Measurements from ENCODE around the gene ZNF219. TPM values are rescaled to one million over a fixed set of nuclear protein-coding genes. Genes with fewer than 3 reads are reported as not detected.

Gene ZNF219
- total RNA-seq, 2 experiments from 2014 or later: 9.8 to 15.5 TPM

GRCh38 chr14:21118933-21119332 is 20.5 kb upstream of the ZNF219 start:
- no peak for DNase-seq (ENCODE audit: low spot score)
- Histone ChIP-seq H2AFZ (ENCODE audit: low read length) (no peak overlapping the region), H3K36me3 (ENCODE audit: insufficient read depth, low read length) (no peaks in the 10 kb centered on the region), H4K20me1 (ENCODE audit: insufficient read depth, low read length) (no peaks in the 10 kb centered on the region), H3K4me1 (ENCODE audit: insufficient read depth, low read length, poor library complexity, severe bottlenecking) (no peaks in the 10 kb centered on the region), H3K9me3 (ENCODE audit: low read length) (no peaks in the 10 kb centered on the region), H3K4me2 (ENCODE audit: low read length) (no peak overlapping the region), H3K27ac (ENCODE audit: low read depth, low read length, poor library complexity, severe bottlenecking) (no peak overlapping the region), H3K79me2 (ENCODE audit: insufficient read depth, low read depth, low read length) (no peaks in the 10 kb centered on the region), H3K9me2 (ENCODE audit: insufficient read depth, low read length) (no peaks in the 10 kb centered on the region), H3K4me3 (ENCODE audit: low read depth, low read length, poor library complexity, severe bottlenecking) (no peak overlapping the region)
- ChIA-PET CTCF (ENCODE audit: unreplicated experiment) (no interaction called here), POLR2A (interaction anchor here (0.6 to 1.1 kb wide), 2 partner anchors 20 to 153 kb away, joined by 4 to 11 read pairs; no protein-coding TSS in a partner anchor)
- TF ChIP-seq CTCF (conservative IDR thresholded peaks at IDR 0.05; ENCODE audit: low read length) (no peak), EZH2phosphoT487 (IDR thresholded peaks at IDR 0.05; ENCODE audit: borderline replicate concordance, low read depth, low read length) (no peak)
- intact Hi-C loops (cut with micrococcal nuclease; ENCODE audit: unreplicated experiment): no loop called here
- no TSS peak for BruUV-seq (replicated peaks)

- ChIA-PET POLR2A (interaction anchor here (1.0 to 1.6 kb wide), 2 partner anchors 10 to 98 kb away, joined by 3 read pairs; no protein-coding TSS in a partner anchor), CTCF (ENCODE audit: unreplicated experiment) (no interaction called here)
- intact Hi-C loops (cut with micrococcal nuclease; ENCODE audit: unreplicated experiment): no loop called here
- H3K4me1 ChIP-seq (ENCODE audit: insufficient read depth, low read length, poor library complexity, severe bottlenecking): peaks cover 11% of the 10 kb centered on the region
- H3K27ac ChIP-seq (ENCODE audit: low read depth, low read length, poor library complexity, severe bottlenecking): no peak overlapping the region
- H3K36me3 ChIP-seq (ENCODE audit: insufficient read depth, low read length): no peaks in the 10 kb centered on the region
- no peaks in the 10 kb centered on the region for H3K9me3 ChIP-seq (ENCODE audit: low read length)
- no TSS peak for BruUV-seq (replicated peaks)
- H3K4me2 ChIP-seq (ENCODE audit: low read length): no peak overlapping the region
- no peak for DNase-seq (ENCODE audit: low spot score)
- no peak overlapping the region for H2AFZ ChIP-seq (ENCODE audit: low read length)
- H3K79me2 ChIP-seq (ENCODE audit: insufficient read depth, low read depth, low read length): no peaks in the 10 kb centered on the region
- no peak overlapping the region for H3K4me3 ChIP-seq (ENCODE audit: low read depth, low read length, poor library complexity, severe bottlenecking)
- no peaks in the 10 kb centered on the region for H4K20me1 ChIP-seq (ENCODE audit: insufficient read depth, low read length)
- TF ChIP-seq EZH2phosphoT487 (IDR thresholded peaks at IDR 0.05; ENCODE audit: borderline replicate concordance, low read depth, low read length) (no peak), CTCF (conservative IDR thresholded peaks at IDR 0.05; ENCODE audit: low read length) (no peak)
- H3K9me2 ChIP-seq (ENCODE audit: insufficient read depth, low read length): no peaks in the 10 kb centered on the region
Measured at GRCh38 chr14:21113369-21113768, 14.9 kb upstream of the ZNF219 start.

GRCh38 chr14:21112255-21112654 is 13.8 kb upstream of the ZNF219 start:
- ChIA-PET CTCF (ENCODE audit: unreplicated experiment) (no interaction called here), POLR2A (interaction anchor here (0.5 to 1.6 kb wide), 2 partner anchors 73 to 97 kb away, joined by 3 read pairs; no protein-coding TSS in a partner anchor)
- H3K4me1 ChIP-seq (ENCODE audit: insufficient read depth, low read length, poor library complexity, severe bottlenecking): peaks cover 11% of the 10 kb centered on the region
- no peak overlapping the region for H3K4me3 ChIP-seq (ENCODE audit: low read depth, low read length, poor library complexity, severe bottlenecking)
- H3K27ac ChIP-seq (ENCODE audit: low read depth, low read length, poor library complexity, severe bottlenecking): no peak overlapping the region
- BruUV-seq (replicated peaks): no TSS peak
- H3K4me2 ChIP-seq (ENCODE audit: low read length): no peak overlapping the region
- intact Hi-C loops (cut with micrococcal nuclease; ENCODE audit: unreplicated experiment): no loop called here
- no peaks in the 10 kb centered on the region for H3K9me3 ChIP-seq (ENCODE audit: low read length)
- no peaks in the 10 kb centered on the region for H3K79me2 ChIP-seq (ENCODE audit: insufficient read depth, low read depth, low read length)
- TF ChIP-seq CTCF (conservative IDR thresholded peaks at IDR 0.05; ENCODE audit: low read length): no peak
- no peak for TF ChIP-seq EZH2phosphoT487 (IDR thresholded peaks at IDR 0.05; ENCODE audit: borderline replicate concordance, low read depth, low read length)
- H2AFZ ChIP-seq (ENCODE audit: low read length): no peak overlapping the region
- DNase-seq (ENCODE audit: low spot score): no peak
- H3K36me3 ChIP-seq (ENCODE audit: insufficient read depth, low read length): no peaks in the 10 kb centered on the region
- no peaks in the 10 kb centered on the region for H4K20me1 ChIP-seq (ENCODE audit: insufficient read depth, low read length)
- no peaks in the 10 kb centered on the region for H3K9me2 ChIP-seq (ENCODE audit: insufficient read depth, low read length)
